Dendritic cell treated with granulocyte-macrophage colony-stimulating factor and Interleukin-4, amounts not matched to agents 40 ng/mL and 50 ng/mL, for 4 days (primary cell): ENCODE data around the gene TIGD2.
A peak's percentile ranks its signal among the peaks of the same experiment; 100 is the strongest.

Source experiments
- H3K27ac Mint-ChIP-seq: one replicate; pipeline ENCODE4 v1.8.0; 2022; ENCODE audit warnings: mild to moderate bottlenecking, mixed read lengths
- H3K27me3 Mint-ChIP-seq: one replicate; pipeline ENCODE4 v1.8.0; 2022; ENCODE audit warnings: mild to moderate bottlenecking, mixed read lengths
- H3K36me3 Mint-ChIP-seq: one replicate; pipeline ENCODE4 v1.8.0; 2022; ENCODE audit warnings: low read depth, mixed read lengths
- H3K4me1 Mint-ChIP-seq: one replicate; pipeline ENCODE4 v1.8.0; 2022; ENCODE audit warnings: low read depth, mixed read lengths
- H3K4me3 Mint-ChIP-seq: one replicate; pipeline ENCODE4 v1.8.0; 2022; ENCODE audit warnings: mild to moderate bottlenecking, moderate library complexity, mixed read lengths
- H3K9me3 Mint-ChIP-seq: one replicate; pipeline ENCODE4 v1.8.0; 2022; ENCODE audit warnings: mixed read lengths
- intact Hi-C: fragments of 100-400 bp; cut with micrococcal nuclease; formaldehyde crosslinking; loops from one replicate; pipeline ENCODE4 v1.15.0; 2022

The TIGD2 gene

GRCh38 chr4:89110986-89111832 is at the start of gene TIGD2:
TSS of gene TIGD2 (plus strand) at chr4:89111533. CDS start at chr4:89112975, 1,442 bp downstream.
- Mint-ChIP-seq H3K4me3 (peak within 1 kb of the TSS; percentile 93), H3K27me3 (peaks cover 32% of the 10 kb centered on the region), H3K4me1 (peaks cover 21% of the 10 kb centered on the region), H3K36me3 (peaks cover 15% of the 10 kb centered on the region), H3K27ac (peak within 1 kb of the TSS; percentile 92), H3K9me3 (no peaks in the 10 kb centered on the region)
- intact Hi-C loops, result loop anchor here (2.0 to 10.0 kb wide), 2 partner anchors 194 to 288 kb away; partner anchors contain the start of gene GPRIN3

GRCh38 chr4:89064848-89065247 is 46.5 kb upstream of the TIGD2 start:
- H3K36me3 Mint-ChIP-seq, result no peaks in the 10 kb centered on the region
- peaks cover 6% of the 10 kb centered on the region for H3K4me1 Mint-ChIP-seq
- H3K9me3 Mint-ChIP-seq, result peaks cover 15% of the 10 kb centered on the region
- intact Hi-C loops, result no loop called here
- H3K27me3 Mint-ChIP-seq, result no peaks in the 10 kb centered on the region
- H3K4me3 Mint-ChIP-seq, result no peak overlapping the region
- H3K27ac Mint-ChIP-seq, result no peak overlapping the region

GRCh38 chr4:89067417-89067816 is 43.9 kb upstream of the TIGD2 start:
- Mint-ChIP-seq H3K27ac (no peak overlapping the region), H3K27me3 (no peaks in the 10 kb centered on the region), H3K36me3 (no peaks in the 10 kb centered on the region), H3K9me3 (no peaks in the 10 kb centered on the region), H3K4me1 (peaks cover 6% of the 10 kb centered on the region), H3K4me3 (no peak overlapping the region)
- intact Hi-C loops, result no loop called here

GRCh38 chr4:89069481-89069880 is 41.9 kb upstream of the TIGD2 start:
- no peak overlapping the region for H3K4me3 Mint-ChIP-seq
- H3K27ac Mint-ChIP-seq, result no peak overlapping the region
- no peaks in the 10 kb centered on the region for H3K9me3 Mint-ChIP-seq
- H3K27me3 Mint-ChIP-seq, result no peaks in the 10 kb centered on the region
- H3K36me3 Mint-ChIP-seq, result no peaks in the 10 kb centered on the region
- peaks cover 6% of the 10 kb centered on the region for H3K4me1 Mint-ChIP-seq
- intact Hi-C loops, result no loop called here

GRCh38 chr4:89070041-89070440 is 41.3 kb upstream of the TIGD2 start:
- Mint-ChIP-seq H3K9me3 (no peaks in the 10 kb centered on the region), H3K36me3 (no peaks in the 10 kb centered on the region), H3K27ac (no peak overlapping the region), H3K27me3 (no peaks in the 10 kb centered on the region), H3K4me1 (peaks cover 6% of the 10 kb centered on the region), H3K4me3 (no peak overlapping the region)
- intact Hi-C loops, result no loop called here

- H3K27ac Mint-ChIP-seq, result no peak overlapping the region
- intact Hi-C loops, result no loop called here
- no peaks in the 10 kb centered on the region for H3K36me3 Mint-ChIP-seq
- H3K4me1 Mint-ChIP-seq, result peaks cover 6% of the 10 kb centered on the region
- H3K27me3 Mint-ChIP-seq, result no peaks in the 10 kb centered on the region
- no peak overlapping the region for H3K4me3 Mint-ChIP-seq
- H3K9me3 Mint-ChIP-seq, result no peaks in the 10 kb centered on the region
Measured at GRCh38 chr4:89071311-89071710, 40.0 kb upstream of the TIGD2 start.

- no peak overlapping the region for H3K27ac Mint-ChIP-seq
- peaks cover 10% of the 10 kb centered on the region for H3K4me1 Mint-ChIP-seq
- H3K9me3 Mint-ChIP-seq, result peaks cover 14% of the 10 kb centered on the region
- no peaks in the 10 kb centered on the region for H3K36me3 Mint-ChIP-seq
- no peaks in the 10 kb centered on the region for H3K27me3 Mint-ChIP-seq
- no peak overlapping the region for H3K4me3 Mint-ChIP-seq
- intact Hi-C loops, result no loop called here
Measured at GRCh38 chr4:89072921-89073320, 38.4 kb upstream of the TIGD2 start.

- H3K36me3 Mint-ChIP-seq, result no peaks in the 10 kb centered on the region
- no peak overlapping the region for H3K27ac Mint-ChIP-seq
- no peak overlapping the region for H3K4me3 Mint-ChIP-seq
- peaks cover 5% of the 10 kb centered on the region for H3K4me1 Mint-ChIP-seq
- H3K9me3 Mint-ChIP-seq, result peaks cover 30% of the 10 kb centered on the region
- no peaks in the 10 kb centered on the region for H3K27me3 Mint-ChIP-seq
- intact Hi-C loops, result no loop called here
Measured at GRCh38 chr4:89077761-89078160, 33.6 kb upstream of the TIGD2 start.

- Mint-ChIP-seq H3K9me3 (peaks cover 30% of the 10 kb centered on the region), H3K27me3 (no peaks in the 10 kb centered on the region), H3K4me1 (peaks cover 5% of the 10 kb centered on the region), H3K36me3 (no peaks in the 10 kb centered on the region), H3K27ac (no peak overlapping the region), H3K4me3 (no peak overlapping the region)
- intact Hi-C loops, result no loop called here
Measured at GRCh38 chr4:89078300-89078699, 33.0 kb upstream of the TIGD2 start.

- Mint-ChIP-seq H3K4me3 (no peak overlapping the region), H3K9me3 (no peaks in the 10 kb centered on the region), H3K27ac (no peak overlapping the region), H3K4me1 (peaks cover 15% of the 10 kb centered on the region), H3K36me3 (no peaks in the 10 kb centered on the region), H3K27me3 (no peaks in the 10 kb centered on the region)
- intact Hi-C loops, result no loop called here
Measured at GRCh38 chr4:89099034-89099433, 12.3 kb upstream of the TIGD2 start.

GRCh38 chr4:89099471-89099870 is 11.9 kb upstream of the TIGD2 start:
- Mint-ChIP-seq H3K27me3 (no peaks in the 10 kb centered on the region), H3K36me3 (no peaks in the 10 kb centered on the region), H3K4me3 (no peak overlapping the region), H3K9me3 (no peaks in the 10 kb centered on the region), H3K4me1 (peaks cover 15% of the 10 kb centered on the region), H3K27ac (peak overlapping the region; percentile 38)
- intact Hi-C loops, result no loop called here

GRCh38 chr4:89100853-89101252 is 10.5 kb upstream of the TIGD2 start:
- no peaks in the 10 kb centered on the region for H3K9me3 Mint-ChIP-seq
- no peak overlapping the region for H3K4me3 Mint-ChIP-seq
- H3K27me3 Mint-ChIP-seq, result no peaks in the 10 kb centered on the region
- H3K27ac Mint-ChIP-seq, result peak overlapping the region; percentile 59
- no peaks in the 10 kb centered on the region for H3K36me3 Mint-ChIP-seq
- intact Hi-C loops, result no loop called here
- H3K4me1 Mint-ChIP-seq, result peaks cover 15% of the 10 kb centered on the region

GRCh38 chr4:89101256-89102161 is 9.8 kb upstream of the TIGD2 start:
- intact Hi-C loops, result no loop called here
- H3K36me3 Mint-ChIP-seq, result no peaks in the 10 kb centered on the region
- no peak overlapping the region for H3K4me3 Mint-ChIP-seq
- peaks cover 15% of the 10 kb centered on the region for H3K4me1 Mint-ChIP-seq
- no peaks in the 10 kb centered on the region for H3K27me3 Mint-ChIP-seq
- no peaks in the 10 kb centered on the region for H3K9me3 Mint-ChIP-seq
- H3K27ac Mint-ChIP-seq, result peak overlapping the region; percentile 59

- Mint-ChIP-seq H3K9me3 (no peaks in the 10 kb centered on the region), H3K27ac (no peak overlapping the region), H3K4me1 (peaks cover 13% of the 10 kb centered on the region), H3K27me3 (peaks cover 24% of the 10 kb centered on the region), H3K36me3 (no peaks in the 10 kb centered on the region), H3K4me3 (no peak overlapping the region)
- intact Hi-C loops, result no loop called here
Measured at GRCh38 chr4:89105726-89106125, 5.6 kb upstream of the TIGD2 start.
